Retinal pigment epithelial cell (primary cell): Measurements from ENCODE around the gene GPR3.
A peak's percentile ranks its signal among the peaks of the same experiment; 100 is the strongest.

Experiments used
- DNase-seq: peaks from one replicate; pipeline ENCODE4 v3.0.0-alpha.2; 2010; ENCODE audit warnings: low read depth
- H3K4me3 ChIP-seq: 2 replicates; pipeline ENCODE4 v1.5.1; 2011; ENCODE audit warnings: mild to moderate bottlenecking, low read length, control low read depth, moderate library complexity
- CTCF ChIP-seq: conservative IDR thresholded peaks from 2 replicates; pipeline ENCODE4 v1.5.1; 2011; ENCODE audit warnings: low read depth, low read length, control low read depth, inconsistent platforms

Gene GPR3

DNA sequence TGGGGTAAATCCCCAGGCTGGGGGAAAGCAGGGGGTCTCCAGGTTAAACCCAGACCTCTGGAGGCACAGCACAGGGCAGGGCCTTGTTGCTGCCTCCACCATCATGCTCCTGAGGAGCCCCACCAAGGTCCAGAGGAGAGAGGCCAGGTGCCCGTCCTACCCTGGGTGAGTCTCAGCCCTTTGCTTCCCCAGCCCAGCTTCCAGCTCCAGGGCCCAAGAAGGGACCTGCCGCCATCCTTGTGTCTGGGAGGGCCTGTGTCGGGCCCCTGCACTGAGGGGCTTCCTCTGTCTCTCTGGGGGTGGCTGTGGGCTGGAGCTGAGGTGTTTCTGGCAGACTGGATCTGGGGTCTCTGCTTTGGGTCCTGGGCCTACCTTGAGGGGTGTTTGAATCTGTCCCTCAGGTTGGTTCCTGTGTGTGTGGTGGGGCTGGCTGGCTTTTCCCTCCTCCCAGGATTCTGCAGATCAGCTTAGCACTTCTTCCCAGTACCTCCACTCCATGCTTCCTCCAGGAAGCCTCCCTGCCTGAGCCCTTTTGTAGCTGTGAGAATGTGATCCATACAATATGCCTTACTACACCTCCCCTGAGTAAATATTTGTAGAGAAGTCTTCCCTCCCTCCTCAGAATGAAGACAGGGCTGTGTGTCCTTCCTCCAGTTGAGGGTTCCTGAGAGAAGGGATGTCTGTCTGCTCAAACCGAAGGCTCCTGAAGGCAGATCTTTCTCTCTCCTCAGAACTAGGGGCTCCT, 6.2 kb downstream of the GPR3 start:
- DNase-seq = no peak
- H3K4me3 ChIP-seq = no peak overlapping the region
- TF ChIP-seq CTCF = no peak

DNA sequence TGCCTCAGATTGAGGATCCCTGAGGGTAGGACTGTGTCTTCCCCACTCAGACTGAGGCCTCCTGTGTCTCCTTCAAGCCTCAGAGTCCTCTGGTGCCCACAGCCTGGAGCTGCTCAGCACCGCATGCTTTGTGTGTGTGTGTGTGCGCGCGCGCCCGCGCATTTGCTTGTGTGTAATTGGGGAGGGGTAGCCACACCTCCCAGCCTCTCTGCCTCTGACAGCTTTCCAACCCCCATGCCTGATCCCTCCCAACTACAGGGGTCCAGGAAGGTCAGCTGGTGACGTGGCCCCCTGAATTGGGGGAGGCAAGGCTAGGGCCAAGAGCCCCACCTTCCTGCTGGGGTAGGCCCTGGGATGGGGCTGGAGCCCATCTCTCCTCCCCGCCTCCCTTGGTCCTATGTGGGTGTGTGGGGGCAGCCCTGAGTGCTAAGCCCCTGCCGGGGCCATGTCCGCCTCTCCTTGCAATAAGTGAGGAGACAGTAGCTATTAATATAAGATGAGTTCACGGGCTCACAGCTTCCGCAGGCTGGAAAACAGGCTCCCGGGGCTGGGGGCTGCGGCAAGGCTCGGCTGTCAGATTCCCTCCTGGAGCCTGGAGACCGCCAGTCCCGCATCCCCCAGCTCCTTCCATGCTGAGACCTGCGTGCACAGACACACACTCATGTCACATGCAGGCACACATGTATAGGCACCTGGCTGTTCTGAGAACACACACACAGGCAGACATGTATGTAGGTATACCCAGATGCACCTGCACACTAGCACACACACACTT, 7.0 kb downstream of the GPR3 start:
- H3K4me3 ChIP-seq = no peak overlapping the region
- TF ChIP-seq CTCF = no peak
- no peak for DNase-seq

DNA sequence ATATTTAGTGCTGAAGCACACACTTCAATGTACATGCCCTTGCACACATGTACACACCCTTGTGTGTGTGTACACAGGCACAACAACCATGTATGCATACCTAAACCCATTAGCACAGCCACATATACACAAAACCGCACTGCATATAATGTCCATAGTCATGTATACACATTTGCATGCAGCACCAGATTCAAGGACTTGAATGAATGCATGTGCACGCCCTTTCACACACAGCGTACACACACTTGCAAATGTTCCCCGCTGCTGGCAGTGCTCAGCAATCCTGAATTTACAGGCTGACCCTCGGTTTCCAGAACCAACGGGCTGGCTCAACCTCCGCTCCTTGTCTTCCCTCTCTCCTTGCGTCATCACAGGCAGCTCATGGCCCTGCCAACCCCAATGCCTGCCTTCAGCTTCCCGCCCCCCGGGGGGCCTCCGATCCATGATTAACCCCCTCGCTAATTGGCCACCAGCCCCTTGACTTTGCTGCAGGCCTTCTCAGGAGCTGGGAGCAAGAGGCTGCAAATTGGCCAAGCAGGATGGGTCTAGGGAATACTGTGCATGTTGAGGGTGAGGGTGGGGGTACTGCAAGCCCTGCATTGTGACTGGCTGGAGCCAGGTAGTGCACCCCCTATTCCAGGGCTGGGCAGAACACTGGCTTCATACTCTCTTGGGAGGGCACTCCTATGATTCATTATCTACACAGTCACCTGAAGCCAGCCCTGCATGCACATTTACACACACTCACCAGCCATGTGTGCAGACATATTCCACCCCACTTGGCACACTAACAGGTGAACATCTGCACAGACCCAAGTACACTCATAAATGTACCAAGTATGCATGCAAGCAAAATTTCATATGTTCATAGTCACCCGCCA, 7.9 kb downstream of the GPR3 start:
- H3K4me3 ChIP-seq = no peak overlapping the region
- no peak for TF ChIP-seq CTCF
- no peak for DNase-seq

DNA sequence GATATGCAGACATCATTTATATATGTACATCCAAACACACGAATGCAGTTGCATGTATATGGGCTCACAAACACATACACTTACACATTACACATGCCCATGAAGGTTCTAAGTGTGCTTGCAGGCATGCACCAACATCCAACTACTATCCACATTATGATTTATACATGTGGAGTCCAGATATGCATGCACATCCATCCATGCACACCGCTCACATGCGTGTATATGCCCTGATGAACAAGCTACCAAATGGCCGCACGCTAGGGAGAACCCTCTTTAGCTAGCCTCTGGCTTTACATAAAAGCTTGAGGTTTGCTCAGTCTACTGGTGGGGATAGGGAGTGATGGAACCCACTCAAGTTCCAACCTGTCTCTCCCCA, 8.5 kb downstream of the GPR3 start:
- no peak for TF ChIP-seq CTCF
- no peak overlapping the region for H3K4me3 ChIP-seq
- DNase-seq = no peak

GRCh38 chr1:27402349-27402754, 9.9 kb downstream of the GPR3 start:
- DNase-seq = peak; percentile 56
- TF ChIP-seq CTCF = peak; percentile 88
- H3K4me3 ChIP-seq = no peak overlapping the region

GRCh38 chr1:27403065-27403726, 10.8 kb downstream of the GPR3 start:
- no peak overlapping the region for H3K4me3 ChIP-seq
- no peak for DNase-seq

More at GRCh38 chr1:27403065-27403726, 10.8 kb downstream of the GPR3 start:
- TF ChIP-seq CTCF = peak; percentile 30
